HPDE6-E6E7 (cell line): ENCODE measurements around the gene ZNF593OS.

Source experiments
- DNase-seq: peaks from one replicate; pipeline ENCODE4 v3.0.0; 2011; ENCODE audit warnings: missing footprints; ENCODE audit errors: extremely low spot score

ZNF593OS gene

GRCh38 chr1:26171084-26172072 is at the start of gene ZNF593OS:
TSS of gene ZNF593OS (minus strand) at chr1:26171832. CDS start at chr1:26171661, 171 bp downstream.
- DNase-seq, result no peak

GRCh38 chr1:26221094-26221493 is 49.5 kb upstream of the ZNF593OS start:
- DNase-seq, result no peak

GRCh38 chr1:26220199-26220912 is 48.7 kb upstream of the ZNF593OS start:
- DNase-seq, result no peak

GRCh38 chr1:26218906-26219494 is 47.4 kb upstream of the ZNF593OS start:
- no peak for DNase-seq

GRCh38 chr1:26215246-26215645 is 43.6 kb upstream of the ZNF593OS start:
- no peak for DNase-seq

- no peak for DNase-seq
Measured at GRCh38 chr1:26213335-26213905, 41.8 kb upstream of the ZNF593OS start.

GRCh38 chr1:26212726-26213125 is 41.1 kb upstream of the ZNF593OS start:
- DNase-seq, result no peak

GRCh38 chr1:26210147-26210870 is 38.7 kb upstream of the ZNF593OS start:
- no peak for DNase-seq

- no peak for DNase-seq
Measured at GRCh38 chr1:26203642-26204318, 32.1 kb upstream of the ZNF593OS start.

GRCh38 chr1:26200413-26200812 is 28.8 kb upstream of the ZNF593OS start:
- DNase-seq, result no peak

GRCh38 chr1:26197813-26198212 is 26.2 kb upstream of the ZNF593OS start:
- DNase-seq, result no peak

GRCh38 chr1:26197301-26197700 is 25.7 kb upstream of the ZNF593OS start:
- DNase-seq, result no peak

- no peak for DNase-seq
Measured at GRCh38 chr1:26195805-26196204, 24.2 kb upstream of the ZNF593OS start.

GRCh38 chr1:26191739-26192138 is 20.1 kb upstream of the ZNF593OS start:
- no peak for DNase-seq

- DNase-seq, result no peak
Measured at GRCh38 chr1:26190373-26190987, 18.8 kb upstream of the ZNF593OS start, which contains the start of gene CATSPER4. TSS of gene CATSPER4 (plus strand) at chr1:26190602. CDS start at chr1:26190628, 26 bp downstream.

- DNase-seq, result no peak
Measured at GRCh38 chr1:26189751-26190275, 18.2 kb upstream of the ZNF593OS start.

- DNase-seq, result no peak
Measured at GRCh38 chr1:26189331-26189730, 17.7 kb upstream of the ZNF593OS start.

- DNase-seq, result no peak
Measured at GRCh38 chr1:26188477-26188876, 16.8 kb upstream of the ZNF593OS start.

- no peak for DNase-seq
Measured at GRCh38 chr1:26187882-26188281, 16.2 kb upstream of the ZNF593OS start.

GRCh38 chr1:26184883-26185282 is 13.3 kb upstream of the ZNF593OS start:
- DNase-seq, result no peak
